Right lung (tissue), 5 donors: ENCODE measurements around the gene CXCL6. TPM values are rescaled to one million over a fixed set of nuclear protein-coding genes. Genes with fewer than 3 reads are reported as not detected.

Source experiments
- DNase-seq, 2 donors: peaks; one replicate each; pipeline ENCODE4 v3.0.0-alpha.2; 2013
- polyA plus RNA-seq, 5 donors: library from polyadenylated mRNA; unstranded; fragments of 120-200 nt; gene quantifications; one replicate each; pipeline versions ENCODE4 v1.2.1 to v1.2.3, GENCODE V29; 2013; ENCODE audit warnings: inconsistent platforms in 1 of 5, low replicate concordance in 1 of 5; ENCODE audit not compliant: insufficient read length in 5 of 5, insufficient read depth in 1 of 5

The CXCL6 gene
- polyA plus RNA-seq, 5 donors = 0.08 to 0.18 TPM; not detected in 3

- DNase-seq = no peak
Observed at GRCh38 chr4:73867783-73868182, 31.3 kb downstream of the CXCL6 start.

GRCh38 chr4:73868206-73869129 lies 32.0 kb downstream of the CXCL6 start:
- no peak for DNase-seq

GRCh38 chr4:73869130-73870055 lies 32.9 kb downstream of the CXCL6 start, which contains the start of gene CXCL1:
Gene CXCL1 (plus strand): TSS chr4:73869393. CDS start chr4:73869471, 78 bp downstream.
- no peak for DNase-seq

GRCh38 chr4:73870260-73870659 lies 33.8 kb downstream of the CXCL6 start:
- no peak for DNase-seq

GRCh38 chr4:73870768-73871167 lies 34.3 kb downstream of the CXCL6 start:
- DNase-seq = no peak

DNA sequence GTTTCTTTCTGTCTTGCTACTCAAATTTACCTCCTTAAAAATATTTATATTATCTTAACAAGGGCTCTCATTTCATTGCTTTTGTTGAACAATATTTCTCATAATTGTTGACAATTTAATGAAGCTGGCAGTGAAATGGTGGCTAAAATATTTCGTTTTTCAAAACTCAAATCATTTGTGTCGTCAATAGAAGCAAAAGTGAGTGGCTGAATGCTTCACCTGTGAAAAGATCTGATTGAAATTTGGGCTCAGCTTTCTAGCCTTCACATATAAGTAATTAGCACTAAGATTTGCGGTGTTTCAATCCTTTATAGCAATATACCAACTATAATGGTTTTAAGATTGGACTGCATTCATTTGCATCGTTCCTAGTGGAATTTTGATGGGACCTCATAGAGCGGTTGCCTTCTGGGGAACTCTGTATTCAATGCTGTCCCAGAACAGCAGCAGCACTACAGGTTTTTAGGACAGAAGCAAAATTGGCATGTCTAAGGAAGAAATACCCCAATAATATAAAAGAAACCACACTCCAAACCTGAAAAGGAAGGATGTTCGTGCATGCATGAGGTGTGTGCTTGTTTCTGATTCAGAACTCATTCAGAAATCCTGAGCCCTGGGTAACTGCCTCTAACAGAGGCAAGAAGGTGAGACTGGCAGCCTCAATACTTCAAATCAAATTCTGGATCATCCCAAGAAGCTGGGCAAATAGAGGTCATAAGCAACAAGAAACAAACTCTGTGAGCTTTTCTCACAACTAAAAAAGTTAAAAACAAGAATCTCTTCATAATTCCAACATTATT lies 35.2 kb downstream of the CXCL6 start:
- no peak for DNase-seq

DNA sequence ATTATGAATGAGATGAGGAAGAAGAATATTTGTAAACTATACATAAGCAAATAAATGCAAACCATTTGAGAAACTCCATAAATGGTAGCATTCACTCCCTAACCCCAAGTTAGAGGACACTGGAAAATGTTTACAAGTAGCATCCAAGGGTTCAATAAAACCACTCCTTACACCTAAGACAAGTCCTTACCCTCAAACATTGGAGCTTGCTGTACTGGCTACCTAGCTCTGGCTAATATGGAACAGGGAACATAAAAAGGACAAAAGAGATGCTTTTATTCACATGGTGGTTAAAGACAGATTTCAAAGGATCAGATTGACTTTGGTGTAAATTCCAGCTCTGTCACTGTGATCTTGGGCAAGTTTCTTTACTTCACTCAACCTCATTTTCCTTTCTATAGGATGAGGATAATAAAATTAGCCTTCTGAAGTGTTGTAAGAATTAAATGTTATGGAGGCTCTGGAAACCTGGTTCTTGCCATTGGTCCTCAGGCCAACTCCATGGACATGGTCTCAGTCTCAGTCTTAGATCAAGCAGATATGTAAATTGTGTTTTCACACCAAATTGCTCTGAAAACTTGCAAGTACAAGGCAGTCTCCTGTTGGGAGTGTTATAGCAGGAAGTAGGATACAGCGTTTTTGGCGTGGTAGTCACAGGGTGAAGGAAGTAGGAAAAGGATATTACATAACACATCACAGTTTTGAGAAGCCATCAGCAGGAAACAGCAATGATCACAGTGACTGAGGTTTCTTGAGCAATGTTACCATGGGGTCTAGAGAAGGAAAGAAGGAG lies 36.0 kb downstream of the CXCL6 start:
- no peak for DNase-seq

DNA sequence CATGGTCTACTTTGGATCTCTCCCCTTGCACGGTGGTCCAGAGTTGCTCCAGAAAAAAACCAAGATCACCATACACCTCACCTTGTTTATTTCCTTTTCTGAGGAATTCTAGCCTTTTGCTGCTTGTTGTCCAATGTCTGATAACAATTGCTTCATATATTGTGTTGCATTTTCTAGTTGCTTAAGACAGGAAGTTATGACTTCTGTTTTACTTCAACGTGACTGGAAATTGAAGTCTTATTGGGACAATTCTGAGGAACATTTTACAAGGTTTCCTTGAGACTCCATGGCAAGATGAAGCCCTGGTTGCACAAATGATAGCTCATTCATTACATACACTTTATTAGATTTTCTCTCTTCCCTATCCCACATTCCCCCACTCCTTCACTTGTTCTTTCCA lies 37.9 kb downstream of the CXCL6 start:
- no peak for DNase-seq

DNA sequence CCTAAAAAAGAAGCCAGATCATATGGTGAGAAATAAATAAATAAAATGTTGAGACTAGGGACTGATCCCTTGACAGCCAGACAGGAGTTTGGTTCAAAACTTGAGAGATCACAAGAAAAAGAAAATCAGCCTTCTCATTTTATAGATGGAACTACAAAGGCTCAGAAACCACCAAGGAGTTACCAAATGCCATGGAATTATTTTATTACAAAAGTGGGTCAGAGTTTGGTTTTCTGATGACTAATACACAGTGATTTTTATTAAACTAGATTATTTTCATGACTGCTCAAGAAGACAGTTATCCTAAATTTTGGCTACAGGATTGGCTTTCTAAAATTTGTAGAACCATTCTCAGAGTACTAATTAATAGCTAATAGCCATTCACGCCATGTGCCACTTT lies 38.9 kb downstream of the CXCL6 start:
- DNase-seq = no peak

DNA sequence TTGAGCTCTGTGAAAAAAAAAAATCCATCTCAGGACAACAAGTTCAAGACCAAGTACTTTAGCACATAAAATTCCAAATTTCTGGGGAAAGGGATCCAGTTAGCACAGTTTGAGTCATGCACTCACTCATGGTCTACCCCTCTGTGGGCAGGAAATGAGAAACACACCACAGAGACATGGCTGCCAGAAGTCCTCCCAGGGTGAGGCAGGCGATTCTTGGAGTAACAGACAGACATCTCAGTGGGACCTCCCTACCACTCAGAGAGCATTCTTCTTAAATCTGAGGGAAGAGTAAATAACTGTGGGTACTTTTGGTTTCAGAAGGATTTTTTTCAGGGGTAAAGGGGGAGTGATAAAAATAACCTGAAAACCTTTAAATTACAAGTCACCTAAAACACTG lies 46.8 kb downstream of the CXCL6 start:
- DNase-seq = no peak

DNA sequence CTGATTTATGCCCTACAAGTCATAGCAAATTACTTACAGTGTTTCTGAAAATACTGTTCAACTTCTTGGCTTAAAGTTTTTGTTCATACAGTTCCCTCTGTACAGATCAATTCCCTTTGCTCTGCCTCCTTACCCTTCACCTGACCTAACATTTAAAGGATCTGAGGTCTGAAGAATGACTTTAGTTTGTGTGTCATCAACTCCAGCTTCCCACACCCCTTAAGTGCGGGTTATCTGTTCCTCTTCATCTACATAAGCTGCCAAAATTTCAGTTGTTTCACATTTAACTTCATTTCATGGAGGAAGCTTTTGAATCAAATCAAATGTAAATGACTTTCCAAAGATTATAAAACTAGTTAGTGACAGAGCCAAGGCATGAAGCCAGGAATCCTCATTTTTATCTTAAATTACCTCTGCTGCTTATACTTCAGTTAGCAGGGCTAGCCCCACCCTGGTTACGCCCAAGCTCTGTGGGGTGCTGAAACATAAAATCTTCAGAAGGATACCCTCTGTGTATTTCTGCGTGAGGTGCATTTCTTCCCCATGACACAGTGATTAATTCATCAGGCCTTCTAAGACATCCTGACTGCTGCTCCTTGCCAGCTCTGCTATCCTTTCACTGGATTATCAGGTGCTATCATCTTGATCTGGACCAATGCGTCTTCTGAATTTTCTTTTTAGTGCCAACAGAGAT lies 49.2 kb downstream of the CXCL6 start:
- no peak for DNase-seq

Other genes starting within 250 kb of the CXCL6 start
- 1 to 10 TPM; 1.3 to 2.7 (median 2.4) TPM for gene RASSF6, start 216.2 kb upstream of the CXCL6 start, polyA plus RNA-seq
- gene CXCL8, start 96.1 kb upstream of the CXCL6 start, polyA plus RNA-seq = 1 to 10 TPM; 1.4 to 2.4 (median 2.0) TPM
- gene PF4V1, start 16.6 kb downstream of the CXCL6 start, polyA plus RNA-seq = 1 to 10 TPM in 1 of 5 donors, under 1 TPM in 3, not detected in 1; 0.52 to 2.3 (median 0.74) TPM
- 1 to 10 TPM in 4 of 5 donors, under 1 TPM in 1; 0.84 to 2.9 (median 2.0) TPM for gene CXCL1, start 32.7 kb downstream of the CXCL6 start, polyA plus RNA-seq
- gene PF4, start 145.3 kb downstream of the CXCL6 start, polyA plus RNA-seq = 10 to 100 TPM; 11.6 to 16.9 (median 13.9) TPM
- 10 to 100 TPM; 21.0 to 49.9 (median 42.8) TPM for gene PPBP, start 151.5 kb downstream of the CXCL6 start, polyA plus RNA-seq
- gene CXCL5, start 162.0 kb downstream of the CXCL6 start, polyA plus RNA-seq = under 1 TPM; 0.09 to 0.35 (median 0.20) TPM
- gene CXCL3, start 202.0 kb downstream of the CXCL6 start, polyA plus RNA-seq = 1 to 10 TPM in 3 of 5 donors, under 1 TPM in 2; 0.70 to 1.8 (median 1.0) TPM